Prostate gland (tissue), 2 donors: Measurements from ENCODE around the gene FRMD4A.

Experiments used
- POLR2A ChIP-seq: fragments of 450-650 bp; IDR thresholded peaks from one replicate; pipeline ENCODE4 v1.6.1; 2016; ENCODE audit warnings: antibody characterized with exemption, mild to moderate bottlenecking
- POLR2AphosphoS5 ChIP-seq: sonication (generic); formaldehyde crosslinking; IDR thresholded peaks from one replicate; pipeline ENCODE4 v1.6.1; 2017; ENCODE audit warnings: antibody characterized with exemption
- TF ChIP-seq, protein P1 (sequence below), 4 experiments: fragments of 200-600 bp in 2 of 4; fragments of 450-650 bp in 2 of 4; sonication (generic) in 2 of 4; IDR thresholded peaks; 1 replicate in 3 of 4; 2 replicates in 1 of 4; pipeline ENCODE4 v1.5.1; 2016 to 2019; ENCODE audit warnings: antibody characterized with exemption in 4 of 4, mild to moderate bottlenecking in 2 of 4, moderate library complexity in 2 of 4

DNA sequence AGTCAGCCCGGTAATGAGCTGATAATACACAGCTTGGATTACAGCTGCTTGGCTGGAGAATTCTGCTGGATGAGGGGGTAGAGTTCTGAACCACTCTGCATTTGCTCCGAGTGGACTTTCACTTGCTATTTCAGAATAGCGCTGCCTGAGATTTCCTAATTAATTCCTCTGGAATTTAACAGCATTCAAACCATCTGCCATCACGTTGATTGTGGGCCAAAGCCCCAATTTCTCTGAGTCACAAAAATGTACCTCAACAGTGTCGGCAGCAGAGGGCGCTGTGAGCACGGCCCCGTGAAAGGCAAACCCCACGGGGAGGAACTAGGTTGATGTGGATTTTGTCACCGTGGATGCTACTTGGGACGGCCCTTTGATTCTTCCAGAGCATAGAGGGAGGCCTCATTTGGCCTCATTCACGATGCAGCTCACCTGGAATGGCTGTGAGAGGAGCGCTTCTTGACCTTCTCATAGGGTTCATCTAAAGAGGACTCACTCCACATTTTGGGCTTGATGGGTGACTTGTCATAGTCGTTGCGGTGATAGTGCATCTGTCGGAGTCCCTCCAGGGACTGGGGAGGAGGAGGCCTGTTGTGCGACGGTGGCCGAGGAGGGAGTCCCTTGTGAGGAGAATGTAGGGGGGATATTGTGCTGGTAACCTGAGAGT, 670.7 kb downstream of the FRMD4A start:
- TF ChIP-seq, protein P1, sequence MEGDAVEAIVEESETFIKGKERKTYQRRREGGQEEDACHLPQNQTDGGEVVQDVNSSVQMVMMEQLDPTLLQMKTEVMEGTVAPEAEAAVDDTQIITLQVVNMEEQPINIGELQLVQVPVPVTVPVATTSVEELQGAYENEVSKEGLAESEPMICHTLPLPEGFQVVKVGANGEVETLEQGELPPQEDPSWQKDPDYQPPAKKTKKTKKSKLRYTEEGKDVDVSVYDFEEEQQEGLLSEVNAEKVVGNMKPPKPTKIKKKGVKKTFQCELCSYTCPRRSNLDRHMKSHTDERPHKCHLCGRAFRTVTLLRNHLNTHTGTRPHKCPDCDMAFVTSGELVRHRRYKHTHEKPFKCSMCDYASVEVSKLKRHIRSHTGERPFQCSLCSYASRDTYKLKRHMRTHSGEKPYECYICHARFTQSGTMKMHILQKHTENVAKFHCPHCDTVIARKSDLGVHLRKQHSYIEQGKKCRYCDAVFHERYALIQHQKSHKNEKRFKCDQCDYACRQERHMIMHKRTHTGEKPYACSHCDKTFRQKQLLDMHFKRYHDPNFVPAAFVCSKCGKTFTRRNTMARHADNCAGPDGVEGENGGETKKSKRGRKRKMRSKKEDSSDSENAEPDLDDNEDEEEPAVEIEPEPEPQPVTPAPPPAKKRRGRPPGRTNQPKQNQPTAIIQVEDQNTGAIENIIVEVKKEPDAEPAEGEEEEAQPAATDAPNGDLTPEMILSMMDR (IDR thresholded peaks at IDR 0.05) = peak; percentile 72 to 96 (median 93)
- TF ChIP-seq POLR2A (no peak), POLR2AphosphoS5 (peak; percentile 47)
